ENCODE measurements around the gene FKBP11.

Gene FKBP11

GRCh38 chr12:48947727-48948126, 22.4 kb upstream of the FKBP11 start:
- Histone ChIP-seq H2AK5ac (ENCODE audit: low read length) (no peak overlapping the region), H3K9ac (ENCODE audit: low read length) (no peak overlapping the region), H3K56ac (ENCODE audit: low read length) (no peak overlapping the region), H3K27ac (ENCODE audit: low read depth, low read length) (no peak overlapping the region), H3K4ac (ENCODE audit: low read depth, low read length) (no peak overlapping the region), H3K79me1 (ENCODE audit: low read length) (peaks cover 25% of the 10 kb centered on the region), H2BK5ac (ENCODE audit: low read length) (no peak overlapping the region), H4K5ac (ENCODE audit: low read length) (no peak overlapping the region), H3K36me3 (ENCODE audit: control insufficient read depth, insufficient read depth, low read length) (peaks cover 3% of the 10 kb centered on the region), H3K27me3 (ENCODE audit: insufficient read depth, low read length, poor library complexity) (no peaks in the 10 kb centered on the region), H3K4me3 (ENCODE audit: low read length) (no peak overlapping the region), H3K4me2 (ENCODE audit: low read length) (no peak overlapping the region), H3K23ac (ENCODE audit: low read length) (no peak overlapping the region), H4K8ac (ENCODE audit: low read depth, low read length) (no peak overlapping the region), H3K4me1 (ENCODE audit: control insufficient read depth, low read depth, low read length) (no peaks in the 10 kb centered on the region), H2BK120ac (ENCODE audit: low read depth, low read length) (no peak overlapping the region), H3K79me2 (ENCODE audit: control insufficient read depth, insufficient read depth, low read length) (peaks cover 53% of the 10 kb centered on the region), H2BK15ac (replicated peaks; ENCODE audit: low read depth) (no peak overlapping the region), H3K18ac (ENCODE audit: low read length) (no peak overlapping the region)
- no peak for DNase-seq
- no CpG with 5 or more reads among the region's 3 CpGs for WGBS (ENCODE audit: extremely low coverage, insufficient coverage, low lambda C conversion rate)

GRCh38 chr12:48946943-48947342, 21.7 kb upstream of the FKBP11 start:
- H3K4me1 ChIP-seq (ENCODE audit: control insufficient read depth, low read depth, low read length): no peaks in the 10 kb centered on the region
- no peak overlapping the region for H3K27ac ChIP-seq (ENCODE audit: low read depth, low read length)
- no peak overlapping the region for H2AK5ac ChIP-seq (ENCODE audit: low read length)
- H3K9ac ChIP-seq (ENCODE audit: low read length): no peak overlapping the region
- no peak overlapping the region for H2BK15ac ChIP-seq (replicated peaks; ENCODE audit: low read depth)
- H4K8ac ChIP-seq (ENCODE audit: low read depth, low read length): no peak overlapping the region
- no peak overlapping the region for H3K4me3 ChIP-seq (ENCODE audit: low read length)
- peaks cover 45% of the 10 kb centered on the region for H3K79me2 ChIP-seq (ENCODE audit: control insufficient read depth, insufficient read depth, low read length)
- no peak overlapping the region for H3K18ac ChIP-seq (ENCODE audit: low read length)
- H3K27me3 ChIP-seq (ENCODE audit: insufficient read depth, low read length, poor library complexity): no peaks in the 10 kb centered on the region
- no peak overlapping the region for H3K23ac ChIP-seq (ENCODE audit: low read length)
- H4K5ac ChIP-seq (ENCODE audit: low read length): no peak overlapping the region
- H3K4ac ChIP-seq (ENCODE audit: low read depth, low read length): no peak overlapping the region
- peaks cover 18% of the 10 kb centered on the region for H3K79me1 ChIP-seq (ENCODE audit: low read length)
- H3K56ac ChIP-seq (ENCODE audit: low read length): no peak overlapping the region
- no peak overlapping the region for H2BK120ac ChIP-seq (ENCODE audit: low read depth, low read length)
- DNase-seq: no peak
- H3K36me3 ChIP-seq (ENCODE audit: control insufficient read depth, insufficient read depth, low read length): no peaks in the 10 kb centered on the region
- no peak overlapping the region for H3K4me2 ChIP-seq (ENCODE audit: low read length)
- no CpG with 5 or more reads among the region's 6 CpGs for WGBS (ENCODE audit: extremely low coverage, insufficient coverage, low lambda C conversion rate)
- H2BK5ac ChIP-seq (ENCODE audit: low read length): no peak overlapping the region

GRCh38 chr12:48946205-48946604, 20.9 kb upstream of the FKBP11 start:
- H3K4ac ChIP-seq (ENCODE audit: low read depth, low read length): no peak overlapping the region
- no peak overlapping the region for H4K8ac ChIP-seq (ENCODE audit: low read depth, low read length)
- no peak overlapping the region for H3K23ac ChIP-seq (ENCODE audit: low read length)
- no peaks in the 10 kb centered on the region for H3K4me1 ChIP-seq (ENCODE audit: control insufficient read depth, low read depth, low read length)
- no peak overlapping the region for H4K5ac ChIP-seq (ENCODE audit: low read length)
- no peak overlapping the region for H3K9ac ChIP-seq (ENCODE audit: low read length)
- H2BK5ac ChIP-seq (ENCODE audit: low read length): no peak overlapping the region
- H3K79me2 ChIP-seq (ENCODE audit: control insufficient read depth, insufficient read depth, low read length): peaks cover 46% of the 10 kb centered on the region
- H3K27ac ChIP-seq (ENCODE audit: low read depth, low read length): no peak overlapping the region
- H3K56ac ChIP-seq (ENCODE audit: low read length): no peak overlapping the region
- no peak overlapping the region for H3K4me3 ChIP-seq (ENCODE audit: low read length)
- H2AK5ac ChIP-seq (ENCODE audit: low read length): no peak overlapping the region
- no peak overlapping the region for H2BK120ac ChIP-seq (ENCODE audit: low read depth, low read length)
- peaks cover 20% of the 10 kb centered on the region for H3K79me1 ChIP-seq (ENCODE audit: low read length)
- H3K36me3 ChIP-seq (ENCODE audit: control insufficient read depth, insufficient read depth, low read length): peaks cover 2% of the 10 kb centered on the region
- H3K18ac ChIP-seq (ENCODE audit: low read length): no peak overlapping the region
- DNase-seq: no peak
- no peak overlapping the region for H2BK15ac ChIP-seq (replicated peaks; ENCODE audit: low read depth)
- H3K27me3 ChIP-seq (ENCODE audit: insufficient read depth, low read length, poor library complexity): no peaks in the 10 kb centered on the region
- no peak overlapping the region for H3K4me2 ChIP-seq (ENCODE audit: low read length)

- no peak overlapping the region for H3K4ac ChIP-seq (ENCODE audit: low read depth, low read length)
- DNase-seq: no peak
- H2BK120ac ChIP-seq (ENCODE audit: low read depth, low read length): no peak overlapping the region
- H3K23ac ChIP-seq (ENCODE audit: low read length): no peak overlapping the region
- peaks cover 18% of the 10 kb centered on the region for H3K79me1 ChIP-seq (ENCODE audit: low read length)
- H2AK5ac ChIP-seq (ENCODE audit: low read length): no peak overlapping the region
- H2BK5ac ChIP-seq (ENCODE audit: low read length): no peak overlapping the region
- no peak overlapping the region for H3K56ac ChIP-seq (ENCODE audit: low read length)
- no peak overlapping the region for H3K4me2 ChIP-seq (ENCODE audit: low read length)
- no peaks in the 10 kb centered on the region for H3K27me3 ChIP-seq (ENCODE audit: insufficient read depth, low read length, poor library complexity)
- H4K5ac ChIP-seq (ENCODE audit: low read length): no peak overlapping the region
- H3K9ac ChIP-seq (ENCODE audit: low read length): no peak overlapping the region
- no peak overlapping the region for H3K18ac ChIP-seq (ENCODE audit: low read length)
- no peak overlapping the region for H4K8ac ChIP-seq (ENCODE audit: low read depth, low read length)
- WGBS (ENCODE audit: extremely low coverage, insufficient coverage, low lambda C conversion rate): no CpG with 5 or more reads among the region's 4 CpGs
- H3K36me3 ChIP-seq (ENCODE audit: control insufficient read depth, insufficient read depth, low read length): peaks cover 11% of the 10 kb centered on the region
- no peak overlapping the region for H2BK15ac ChIP-seq (replicated peaks; ENCODE audit: low read depth)
- H3K27ac ChIP-seq (ENCODE audit: low read depth, low read length): no peak overlapping the region
- H3K4me1 ChIP-seq (ENCODE audit: control insufficient read depth, low read depth, low read length): no peaks in the 10 kb centered on the region
- H3K79me2 ChIP-seq (ENCODE audit: control insufficient read depth, insufficient read depth, low read length): peaks cover 36% of the 10 kb centered on the region
- no peak overlapping the region for H3K4me3 ChIP-seq (ENCODE audit: low read length)
These were observed 17.9 kb upstream of the FKBP11 start for GRCh38 chr12:48943221-48943620.

GRCh38 chr12:48940181-48940580, 14.9 kb upstream of the FKBP11 start:
- Histone ChIP-seq H3K18ac (ENCODE audit: low read length) (no peak overlapping the region), H3K79me1 (ENCODE audit: low read length) (peaks cover 17% of the 10 kb centered on the region), H3K23ac (ENCODE audit: low read length) (no peak overlapping the region), H3K4me2 (ENCODE audit: low read length) (no peak overlapping the region), H2BK5ac (ENCODE audit: low read length) (no peak overlapping the region), H3K27ac (ENCODE audit: low read depth, low read length) (no peak overlapping the region), H4K5ac (ENCODE audit: low read length) (no peak overlapping the region), H3K56ac (ENCODE audit: low read length) (no peak overlapping the region), H3K27me3 (ENCODE audit: insufficient read depth, low read length, poor library complexity) (no peaks in the 10 kb centered on the region), H2AK5ac (ENCODE audit: low read length) (no peak overlapping the region), H3K4me3 (ENCODE audit: low read length) (no peak overlapping the region), H3K4me1 (ENCODE audit: control insufficient read depth, low read depth, low read length) (no peaks in the 10 kb centered on the region), H3K79me2 (ENCODE audit: control insufficient read depth, insufficient read depth, low read length) (peaks cover 20% of the 10 kb centered on the region), H3K36me3 (ENCODE audit: control insufficient read depth, insufficient read depth, low read length) (peaks cover 21% of the 10 kb centered on the region), H2BK120ac (ENCODE audit: low read depth, low read length) (no peak overlapping the region), H2BK15ac (replicated peaks; ENCODE audit: low read depth) (no peak overlapping the region), H3K9ac (ENCODE audit: low read length) (no peak overlapping the region), H3K4ac (ENCODE audit: low read depth, low read length) (no peak overlapping the region), H4K8ac (ENCODE audit: low read depth, low read length) (no peak overlapping the region)
- WGBS (ENCODE audit: extremely low coverage, insufficient coverage, low lambda C conversion rate): no CpG with 5 or more reads among the region's 3 CpGs
- DNase-seq: no peak

- Histone ChIP-seq H3K4me3 (ENCODE audit: low read length) (no peak overlapping the region), H3K79me2 (ENCODE audit: control insufficient read depth, insufficient read depth, low read length) (peaks cover 11% of the 10 kb centered on the region), H3K4me1 (ENCODE audit: control insufficient read depth, low read depth, low read length) (no peaks in the 10 kb centered on the region), H2AK5ac (ENCODE audit: low read length) (no peak overlapping the region), H3K27ac (ENCODE audit: low read depth, low read length) (no peak overlapping the region), H3K18ac (ENCODE audit: low read length) (no peak overlapping the region), H2BK5ac (ENCODE audit: low read length) (no peak overlapping the region), H3K79me1 (ENCODE audit: low read length) (peaks cover 11% of the 10 kb centered on the region), H3K4me2 (ENCODE audit: low read length) (no peak overlapping the region), H4K8ac (ENCODE audit: low read depth, low read length) (no peak overlapping the region), H4K5ac (ENCODE audit: low read length) (no peak overlapping the region), H2BK120ac (ENCODE audit: low read depth, low read length) (no peak overlapping the region), H3K36me3 (ENCODE audit: control insufficient read depth, insufficient read depth, low read length) (peaks cover 25% of the 10 kb centered on the region), H3K4ac (ENCODE audit: low read depth, low read length) (no peak overlapping the region), H3K27me3 (ENCODE audit: insufficient read depth, low read length, poor library complexity) (no peaks in the 10 kb centered on the region), H2BK15ac (replicated peaks; ENCODE audit: low read depth) (no peak overlapping the region), H3K23ac (ENCODE audit: low read length) (no peak overlapping the region), H3K56ac (ENCODE audit: low read length) (no peak overlapping the region), H3K9ac (ENCODE audit: low read length) (no peak overlapping the region)
- DNase-seq: no peak
- no CpG with 5 or more reads among the region's 7 CpGs for WGBS (ENCODE audit: extremely low coverage, insufficient coverage, low lambda C conversion rate)
These were observed 13.5 kb upstream of the FKBP11 start for GRCh38 chr12:48938805-48939204.

Measured in mesendoderm (in vitro differentiated cells).